ENCODE data around the gene KCNN3.

GRCh38 chr1:154783976-154784375 lies 86.1 kb downstream of the KCNN3 start:
- TF ChIP-seq CTCF (IDR thresholded peaks at IDR 0.05; ENCODE audit: insufficient read depth, low read length) (no peak), POLR2AphosphoS5 (IDR thresholded peaks at IDR 0.05; ENCODE audit: low read depth) (no peak), REST (IDR thresholded peaks at IDR 0.05; ENCODE audit: insufficient replicate concordance, low read depth) (no peak), SPI1 (IDR thresholded peaks at IDR 0.05; ENCODE audit: borderline replicate concordance, low read depth) (no peak), GABPA (IDR thresholded peaks at IDR 0.05; ENCODE audit: low read depth) (no peak)
